Suppressor macrophage treated with lipopolysaccharide for 1 hour (primary cell): ENCODE results near the gene SPECC1L.
A peak's percentile ranks its signal among the peaks of the same experiment; 100 is the strongest.

Source experiments
- DNase-seq, 3 donors: peaks; one replicate each; pipeline ENCODE4 v3.0.0-alpha.2; 2020 to 2022

Gene SPECC1L

DNA sequence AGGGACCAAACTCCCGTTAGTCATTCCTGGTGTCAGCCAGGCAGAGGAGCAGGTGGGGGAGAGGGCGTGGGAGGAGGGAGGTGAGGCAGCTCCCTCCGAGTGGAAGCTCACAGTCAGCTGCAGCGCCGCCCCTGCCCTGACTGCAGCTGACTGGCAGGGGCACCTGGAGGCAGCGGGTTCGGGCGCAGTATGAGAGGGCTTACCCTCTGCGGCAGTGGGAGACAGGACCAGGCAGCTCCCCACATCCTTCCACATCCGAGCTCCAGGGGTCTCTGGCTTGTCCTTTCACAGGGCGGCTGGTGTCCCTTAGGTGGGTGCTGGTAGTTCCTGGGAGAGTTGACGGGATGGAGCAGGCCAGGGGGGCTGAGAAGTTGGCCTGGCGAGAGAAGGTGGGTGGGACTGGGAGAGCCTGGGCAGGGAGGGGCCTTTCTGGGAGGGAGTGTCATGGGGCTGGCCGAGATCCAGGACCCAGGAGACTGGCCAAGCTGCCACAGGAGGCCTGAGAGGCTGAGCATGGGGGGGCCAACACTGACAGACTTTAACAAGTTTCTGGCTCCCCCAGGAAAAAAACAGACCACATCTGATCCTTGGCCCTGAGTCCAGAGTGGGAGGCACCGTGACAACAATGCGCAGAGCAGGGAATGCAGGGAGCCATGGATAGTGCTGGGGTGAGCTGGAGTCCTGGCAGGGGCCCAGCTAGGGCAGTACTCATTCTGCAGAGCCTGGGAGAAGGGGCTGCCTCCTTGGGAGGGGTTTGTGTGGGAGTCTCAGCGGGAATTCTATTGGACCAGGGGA lies 161.6 kb downstream of the SPECC1L start:
- DNase-seq, result peak in 1 of 3 donors; percentile 30

GRCh38 chr22:24433001-24433827 lies 162.6 kb downstream of the SPECC1L start:
- DNase-seq, result no peak

DNA sequence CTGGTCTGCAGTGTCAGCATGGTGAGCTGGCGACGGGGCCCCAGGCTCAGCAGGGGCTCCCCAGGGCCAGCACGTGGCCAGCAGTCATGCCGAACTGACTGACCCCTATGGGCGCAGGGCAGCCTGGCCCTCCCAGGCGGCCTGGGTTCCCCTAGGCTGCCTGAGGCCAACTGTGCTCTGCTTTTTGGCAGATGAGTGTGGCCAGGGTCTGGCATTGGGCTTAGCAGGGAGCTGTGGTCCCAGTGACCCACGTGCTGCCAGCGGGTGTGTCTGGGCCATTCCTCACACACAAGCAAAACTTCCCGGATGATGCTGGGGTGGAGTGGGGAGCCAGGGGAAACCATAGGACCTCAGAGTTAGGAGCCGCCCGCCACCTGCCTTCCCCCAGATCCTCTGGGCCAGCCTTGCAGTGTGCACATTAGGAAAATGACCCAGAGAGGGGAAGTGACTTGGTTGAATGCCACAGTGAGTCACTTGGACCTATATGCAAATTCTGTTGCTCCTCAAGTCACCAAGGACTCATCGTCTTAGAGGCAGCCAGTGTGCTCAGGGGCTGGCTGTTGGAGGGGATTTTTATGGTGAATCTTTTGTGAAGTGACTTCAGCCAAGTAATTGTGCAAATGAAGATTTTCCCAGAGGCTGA lies 163.3 kb downstream of the SPECC1L start:
- peak; percentile 96 to 100 (median 98) for DNase-seq

- peak; percentile 91 to 98 (median 91) for DNase-seq
Measured at GRCh38 chr22:24434471-24435322, 164.1 kb downstream of the SPECC1L start.

DNA sequence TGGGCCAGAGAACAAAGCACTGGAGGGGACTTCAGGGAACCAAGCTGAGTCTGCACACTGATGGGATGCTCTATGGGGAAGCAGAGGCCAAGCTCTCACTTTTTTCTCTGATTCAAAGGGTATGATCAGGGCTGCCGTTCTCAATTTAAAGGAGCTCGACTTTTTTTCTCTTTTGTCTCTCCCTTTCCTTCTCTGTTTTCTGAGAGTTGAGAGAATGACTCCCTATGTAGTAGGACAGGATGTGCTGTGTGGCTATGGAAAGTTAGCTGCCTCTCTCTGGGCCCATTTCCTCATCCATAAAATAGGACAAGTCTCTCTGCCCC lies 164.7 kb downstream of the SPECC1L start:
- no peak for DNase-seq

- no peak for DNase-seq
Measured at GRCh38 chr22:24435861-24436371, 165.3 kb downstream of the SPECC1L start.

GRCh38 chr22:24436553-24436952 lies 165.9 kb downstream of the SPECC1L start:
- no peak for DNase-seq

DNA sequence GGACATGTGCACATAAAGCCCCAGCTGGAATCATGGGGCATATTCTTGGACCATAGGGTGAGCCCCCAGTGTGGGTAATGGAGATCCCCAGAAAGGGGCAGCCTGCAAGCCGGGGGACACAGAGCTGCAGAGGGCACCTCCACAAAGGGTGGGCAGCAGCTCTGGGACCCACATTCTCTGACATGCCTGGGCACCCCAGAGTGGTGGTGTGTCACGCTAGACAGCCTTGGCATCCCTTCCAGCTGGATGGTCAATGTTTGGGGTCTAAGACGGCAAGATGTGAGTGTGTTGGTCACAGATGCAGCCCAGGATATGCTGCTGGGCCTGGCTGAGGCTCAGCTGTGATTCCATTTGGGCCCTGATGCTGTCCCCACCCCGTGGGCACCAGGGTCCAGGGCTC lies 166.5 kb downstream of the SPECC1L start:
- no peak for DNase-seq

DNA sequence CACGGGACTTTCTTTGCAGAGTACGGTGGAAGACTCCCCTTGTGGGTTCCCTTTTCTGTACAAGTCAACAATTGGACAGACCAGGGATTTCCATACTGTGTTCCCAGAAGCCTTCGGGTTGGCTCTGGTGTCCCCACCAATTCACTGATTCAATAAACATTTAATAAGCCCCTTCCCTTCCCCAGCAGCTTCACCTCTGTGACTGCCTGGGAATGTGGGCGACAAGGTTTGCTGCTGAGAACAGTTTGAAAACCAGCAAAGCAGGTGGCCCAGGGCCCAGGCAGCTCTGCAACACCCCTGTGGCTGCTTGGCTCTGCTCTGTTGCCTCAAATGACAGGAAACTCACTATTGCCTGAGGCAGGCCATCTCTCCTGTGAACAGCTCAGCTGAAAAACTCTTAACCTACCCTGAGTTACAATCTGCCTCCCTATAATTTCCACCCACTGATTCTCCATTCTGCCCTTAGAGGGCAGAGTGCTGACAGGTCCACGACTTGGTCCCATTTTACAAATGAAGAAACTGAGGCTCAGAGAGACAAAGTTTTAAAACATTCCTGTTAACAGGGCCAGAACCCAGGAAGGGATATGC lies 167.2 kb downstream of the SPECC1L start:
- peak in 2 of 3 donors; percentile 48 to 59 for DNase-seq

DNA sequence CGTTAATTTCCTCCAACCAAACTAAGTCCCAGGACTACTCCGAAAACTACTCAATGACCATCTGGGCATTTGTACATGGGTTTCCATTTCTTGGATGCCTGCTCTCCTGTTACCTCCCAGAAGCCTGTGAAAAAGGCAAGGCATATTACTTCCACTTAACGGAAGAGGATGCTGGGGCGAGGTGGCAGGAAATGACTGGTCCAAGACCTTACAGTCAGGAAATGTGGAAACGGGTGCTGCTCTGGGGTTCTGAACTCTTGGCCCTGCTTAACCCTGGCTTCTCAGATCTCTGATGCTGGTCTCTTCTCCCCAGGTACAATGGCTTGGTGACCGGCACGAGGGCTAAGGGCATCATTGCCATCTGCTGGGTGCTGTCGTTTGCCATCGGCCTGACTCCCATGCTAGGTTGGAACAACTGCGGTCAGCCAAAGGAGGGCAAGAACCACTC lies 169.7 kb downstream of the SPECC1L start:
- peak; percentile 64 to 71 (median 69) for DNase-seq

DNA sequence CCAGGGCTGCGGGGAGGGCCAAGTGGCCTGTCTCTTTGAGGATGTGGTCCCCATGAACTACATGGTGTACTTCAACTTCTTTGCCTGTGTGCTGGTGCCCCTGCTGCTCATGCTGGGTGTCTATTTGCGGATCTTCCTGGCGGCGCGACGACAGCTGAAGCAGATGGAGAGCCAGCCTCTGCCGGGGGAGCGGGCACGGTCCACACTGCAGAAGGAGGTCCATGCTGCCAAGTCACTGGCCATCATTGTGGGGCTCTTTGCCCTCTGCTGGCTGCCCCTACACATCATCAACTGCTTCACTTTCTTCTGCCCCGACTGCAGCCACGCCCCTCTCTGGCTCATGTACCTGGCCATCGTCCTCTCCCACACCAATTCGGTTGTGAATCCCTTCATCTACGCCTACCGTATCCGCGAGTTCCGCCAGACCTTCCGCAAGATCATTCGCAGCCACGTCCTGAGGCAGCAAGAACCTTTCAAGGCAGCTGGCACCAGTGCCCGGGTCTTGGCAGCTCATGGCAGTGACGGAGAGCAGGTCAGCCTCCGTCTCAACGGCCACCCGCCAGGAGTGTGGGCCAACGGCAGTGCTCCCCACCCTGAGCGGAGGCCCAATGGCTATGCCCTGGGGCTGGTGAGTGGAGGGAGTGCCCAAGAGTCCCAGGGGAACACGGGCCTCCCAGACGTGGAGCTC lies 170.2 kb downstream of the SPECC1L start:
- DNase-seq, result no peak

GRCh38 chr22:24441406-24442351 lies 171.0 kb downstream of the SPECC1L start:
- DNase-seq, result no peak

GRCh38 chr22:24442352-24442744 lies 171.7 kb downstream of the SPECC1L start:
- no peak for DNase-seq

GRCh38 chr22:24443668-24444067 lies 173.0 kb downstream of the SPECC1L start:
- no peak for DNase-seq

DNA sequence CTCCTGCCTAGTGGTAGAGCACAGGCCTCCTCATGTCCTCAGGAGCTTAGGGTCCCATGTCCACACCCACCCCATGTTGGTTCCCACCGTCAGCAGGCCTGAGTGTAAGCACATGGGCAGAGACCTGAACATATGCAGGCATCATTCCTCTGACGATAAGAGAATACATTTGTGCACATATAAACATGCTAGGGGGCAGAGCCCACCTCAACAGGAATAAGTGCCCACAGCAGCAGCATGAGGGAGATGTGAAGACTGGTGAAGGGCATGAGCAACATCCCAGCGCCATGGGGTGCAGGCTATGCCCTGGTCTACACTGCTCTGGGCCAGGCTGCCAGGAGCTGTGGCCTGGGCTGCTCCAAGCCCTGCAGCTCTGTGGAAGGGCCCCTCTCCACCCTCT lies 173.6 kb downstream of the SPECC1L start:
- no peak for DNase-seq

- no peak for DNase-seq
Measured at GRCh38 chr22:24444729-24445466, 174.3 kb downstream of the SPECC1L start.

DNA sequence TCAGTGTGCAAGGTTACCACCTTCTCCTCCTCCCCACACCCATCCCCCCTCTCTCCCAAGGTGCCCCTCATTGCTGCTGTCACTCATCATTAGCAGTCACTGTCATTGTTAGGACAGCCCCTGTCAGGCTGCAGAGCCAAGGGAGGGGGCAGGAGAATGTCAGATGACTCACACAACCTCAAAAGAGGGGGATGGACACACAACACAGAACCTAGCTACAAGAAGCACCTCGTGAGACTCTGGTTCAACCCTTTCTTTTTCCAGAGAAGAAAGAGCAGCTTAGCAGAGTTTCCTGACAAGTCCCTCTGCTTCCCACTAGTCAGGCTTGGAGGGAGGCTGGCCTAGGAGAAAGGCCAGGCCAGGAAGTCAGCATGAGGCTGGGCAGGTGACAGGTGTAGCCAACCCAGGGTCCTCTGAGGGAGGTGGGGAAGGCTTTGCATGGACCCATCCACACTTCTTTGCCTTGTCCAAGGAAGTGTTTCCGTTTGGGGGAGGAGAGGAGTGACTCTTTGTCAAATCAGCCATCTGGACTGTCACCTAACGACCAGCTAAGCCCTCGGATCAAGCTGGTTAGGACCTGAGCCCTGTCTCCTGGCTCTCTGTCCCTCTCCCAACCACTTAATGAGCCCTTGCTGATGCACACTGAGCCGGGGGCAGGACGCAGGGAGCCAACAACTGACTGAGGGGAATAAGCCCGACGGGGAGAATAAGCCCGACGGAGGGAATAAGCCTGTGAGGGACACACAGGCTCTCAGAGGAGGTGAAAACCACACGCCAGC lies 175.0 kb downstream of the SPECC1L start:
- peak in 2 of 3 donors; percentile 42 to 47 for DNase-seq

- DNase-seq, result no peak
Measured at GRCh38 chr22:24446260-24446611, 175.6 kb downstream of the SPECC1L start.

- DNase-seq, result no peak
Measured at GRCh38 chr22:24450610-24451009, 180.0 kb downstream of the SPECC1L start.
